HepG2 (cell line): ENCODE measurements around the gene PACS1. TPM values are rescaled to one million over a fixed set of nuclear protein-coding genes. Genes with fewer than 3 reads are reported as not detected.

ENCODE experiments used
- BORCS8-MEF2B ChIP-seq: sonication (generic); formaldehyde crosslinking; IDR thresholded peaks from 2 replicates; pipeline ENCODE4 v1.8.0; 2022; ENCODE audit warnings: mild to moderate bottlenecking, missing genetic modification reagents
- DNMT1 ChIP-seq: sonication (generic); formaldehyde crosslinking; IDR thresholded peaks from 2 replicates; pipeline ENCODE4 v1.5.1; 2020; ENCODE audit warnings: mild to moderate bottlenecking, missing genetic modification reagents
- FOSL2 ChIP-seq: sonication (generic); formaldehyde crosslinking; IDR thresholded peaks from 2 replicates; pipeline ENCODE4 v1.4.0; 2020; ENCODE audit warnings: missing genetic modification reagents
- GMEB2 ChIP-seq: IDR thresholded peaks from 2 replicates; pipeline ENCODE4 v1.6.1; 2016; ENCODE audit warnings: missing biosample characterization, missing genetic modification reagents, low read depth
- IKZF4 ChIP-seq: sonication (generic); formaldehyde crosslinking; IDR thresholded peaks from 2 replicates; pipeline ENCODE4 v1.5.1; 2020; ENCODE audit warnings: borderline replicate concordance, mild to moderate bottlenecking, low read depth, missing genetic modification reagents; ENCODE audit errors: not compliant biosample characterization
- KDM3A ChIP-seq: IDR thresholded peaks from 2 replicates; pipeline ENCODE4 v1.6.1; 2018; ENCODE audit warnings: low read depth, missing compliant biosample characterization
- MEF2D ChIP-seq: sonication (generic); formaldehyde crosslinking; IDR thresholded peaks from 2 replicates; pipeline ENCODE4 v1.5.1; 2020; ENCODE audit warnings: mild to moderate bottlenecking, missing genetic modification reagents
- NFKB2 ChIP-seq: sonication (generic); formaldehyde crosslinking; IDR thresholded peaks from 2 replicates; pipeline ENCODE4 v1.4.0; 2020; ENCODE audit warnings: missing genetic modification reagents, borderline replicate concordance
- PCBP2 ChIP-seq: fragments of 200-400 bp; formaldehyde crosslinking; optimal IDR thresholded peaks from 2 replicates; pipeline ENCODE3; 2018; ENCODE audit warnings: low read length, low read depth; ENCODE audit not compliant: poor library complexity, severe bottlenecking
- POLR2AphosphoS2 ChIP-seq: IDR thresholded peaks from 2 replicates; pipeline ENCODE4 v1.6.1; 2011; ENCODE audit warnings: low read depth, low read length, improper control_type of control experiment
- RBM22 ChIP-seq: fragments of 200-400 bp; formaldehyde crosslinking; optimal IDR thresholded peaks from 2 replicates; pipeline ENCODE3; 2017; ENCODE audit warnings: mild to moderate bottlenecking, low read length, moderate library complexity
- SKIL ChIP-seq: sonication (generic); formaldehyde crosslinking; IDR thresholded peaks from 2 replicates; pipeline ENCODE4 v1.8.0; 2022; ENCODE audit warnings: missing genetic modification reagents, mild to moderate bottlenecking, moderate library complexity, borderline replicate concordance
- ZBTB42 ChIP-seq: sonication (generic); formaldehyde crosslinking; IDR thresholded peaks from 2 replicates; pipeline ENCODE4 v1.5.0; 2020; ENCODE audit warnings: mild to moderate bottlenecking, missing genetic modification reagents
- ZNF317 ChIP-seq: sonication (generic); formaldehyde crosslinking; IDR thresholded peaks from 2 replicates; pipeline ENCODE4 v1.5.0; 2020; ENCODE audit warnings: mild to moderate bottlenecking, missing genetic modification reagents
- ZNF382 ChIP-seq: sonication (generic); formaldehyde crosslinking; IDR thresholded peaks from 2 replicates; pipeline ENCODE4 v1.5.0; 2020; ENCODE audit warnings: missing genetic modification reagents, mild to moderate bottlenecking, borderline replicate concordance
- ZNF563 ChIP-seq: sonication (generic); formaldehyde crosslinking; IDR thresholded peaks from 2 replicates; pipeline ENCODE4 v1.8.0; 2022; ENCODE audit warnings: mild to moderate bottlenecking, moderate library complexity, missing genetic modification reagents
- ZNF609 ChIP-seq: sonication (generic); formaldehyde crosslinking; IDR thresholded peaks from 2 replicates; pipeline ENCODE4 v1.4.0; 2020; ENCODE audit warnings: mild to moderate bottlenecking, missing genetic modification reagents, borderline replicate concordance
- ZNF670 ChIP-seq: sonication (generic); formaldehyde crosslinking; IDR thresholded peaks from 2 replicates; pipeline ENCODE4 v1.8.0; 2022; ENCODE audit warnings: mild to moderate bottlenecking, missing genetic modification reagents, borderline replicate concordance
- polyA plus RNA-seq, 8 experiments: library from polyadenylated mRNA; depleted of rRNA in 3 of 8; stranded (reverse) in 7 of 8; unstranded in 1 of 8; fragments of >200 nt; fragmentation: Illumina TruSeq in 4 of 8; extraction: Trizol in 4 of 8; gene quantifications; 2 replicates each; pipeline versions ENCODE4 v1.2.1 to v1.2.3, GENCODE V29; 2011 to 2016; ENCODE audit warnings: low read depth in 4 of 8, missing spikeins in 1 of 8, mixed read lengths in 1 of 8; ENCODE audit not compliant: insufficient read depth in 1 of 8
- total RNA-seq, 5 experiments: library from RNA; depleted of rRNA; stranded (reverse); fragments of >200 nt; fragmentation: Illumina TruSeq; extraction: Trizol; gene quantifications; 2 replicates each; pipeline ENCODE4 v1.2.3, GENCODE V29; 2016; ENCODE audit warnings: low read depth in 1 of 5

PACS1 gene
- total and polyA plus RNA-seq, 2 of the 13 experiments (the other 11 are each of a cell fraction or from before 2014, with no cell fraction given) = 7.6 to 8.6 TPM

GRCh38 chr11:66268952-66269905 lies 199.2 kb downstream of the PACS1 start (continued):
- 0 out of 2 replicates have a peak, but pooled peaks have one; percentile 35 for TF ChIP-seq ZNF317
- TF ChIP-seq RBM22 = no peak
- no peak for TF ChIP-seq ZNF382
- TF ChIP-seq ZBTB42 (CRISPR knock-in tag) = no peak
- TF ChIP-seq PCBP2 = no peak
- TF ChIP-seq POLR2AphosphoS2 = no peak
- TF ChIP-seq KDM3A = no peak
- no peak for TF ChIP-seq DNMT1 (CRISPR knock-in tag)
- TF ChIP-seq NFKB2 (CRISPR knock-in tag) = peak; percentile 17; the same call in 1 of the 2 replicates
- no peak; the same call in 1 of the 2 replicates for TF ChIP-seq FOSL2 (CRISPR knock-in tag)
- TF ChIP-seq IKZF4 (CRISPR knock-in tag) = no peak
- TF ChIP-seq GMEB2 = no peak
- no peak for TF ChIP-seq ZNF609
- no peak for TF ChIP-seq ZNF563
- no peak for TF ChIP-seq SKIL (CRISPR knock-in tag)
- no peak for TF ChIP-seq MEF2D (CRISPR knock-in tag)
- peak; percentile 63; the same call in 1 of the 2 replicates for TF ChIP-seq ZNF670 (CRISPR knock-in tag)
- no peak for TF ChIP-seq BORCS8-MEF2B
